ENCODE measurements around the gene COX8C. TPM values are rescaled to one million over a fixed set of nuclear protein-coding genes. Genes with fewer than 3 reads are reported as not detected.

Gene COX8C
- total RNA-seq, 1 experiment from 2014 or later, result not detected

DNA sequence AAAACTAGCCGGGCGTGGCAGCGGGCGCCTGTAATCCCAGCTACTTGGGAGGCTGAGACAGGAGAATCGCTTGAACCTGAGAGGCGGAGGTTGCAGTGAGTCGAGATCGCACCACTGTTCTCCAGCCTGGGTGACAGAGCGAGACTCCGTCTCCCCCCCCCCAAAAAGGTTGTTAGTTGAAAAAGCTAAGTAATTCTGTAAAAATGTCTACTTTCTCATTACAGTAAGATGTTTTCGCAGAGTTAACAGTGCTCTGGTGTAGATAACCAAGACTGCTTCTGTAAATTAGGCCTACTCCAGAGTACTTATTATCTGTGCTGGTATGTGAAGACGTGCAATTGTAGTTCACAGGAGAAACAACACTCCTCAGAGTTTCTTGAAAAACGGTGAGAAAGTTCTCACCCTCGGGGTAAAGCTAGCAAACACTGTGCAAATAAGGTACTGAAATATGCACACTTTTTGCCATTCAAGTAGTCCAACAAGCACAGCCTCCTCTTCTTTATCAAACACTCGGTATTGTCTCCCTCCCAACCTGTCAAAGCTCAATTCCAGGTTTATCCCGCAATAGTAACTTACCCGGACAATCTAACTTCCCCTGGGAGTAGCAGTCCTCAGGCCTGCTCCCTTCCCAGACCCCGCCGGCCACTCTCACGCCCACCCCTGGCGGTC, 15.1 kb upstream of the COX8C start:
- ATAC-seq (no peak), DNase-seq (ENCODE audit: low read depth, low spot score) (no peak)
- intact Hi-C loops (cut with micrococcal nuclease; ENCODE audit: unreplicated experiment), result no loop called here
- H3K36me3 ChIP-seq (ENCODE audit: control insufficient read depth, insufficient read depth, low read length), result no peaks in the 10 kb centered on the region; the same call in 1 of the 2 replicates
- TF ChIP-seq TCF7L2 (IDR thresholded peaks at IDR 0.05; ENCODE audit: low read depth, low read length) (no peak), SIN3A (IDR thresholded peaks at IDR 0.05; ENCODE audit: borderline replicate concordance, insufficient read depth, low read depth, low read length) (no peak), POLR2AphosphoS5 (IDR thresholded peaks at IDR 0.05; ENCODE audit: low read depth, low read length) (no peak)
- TF ChIP-seq, protein P1, sequence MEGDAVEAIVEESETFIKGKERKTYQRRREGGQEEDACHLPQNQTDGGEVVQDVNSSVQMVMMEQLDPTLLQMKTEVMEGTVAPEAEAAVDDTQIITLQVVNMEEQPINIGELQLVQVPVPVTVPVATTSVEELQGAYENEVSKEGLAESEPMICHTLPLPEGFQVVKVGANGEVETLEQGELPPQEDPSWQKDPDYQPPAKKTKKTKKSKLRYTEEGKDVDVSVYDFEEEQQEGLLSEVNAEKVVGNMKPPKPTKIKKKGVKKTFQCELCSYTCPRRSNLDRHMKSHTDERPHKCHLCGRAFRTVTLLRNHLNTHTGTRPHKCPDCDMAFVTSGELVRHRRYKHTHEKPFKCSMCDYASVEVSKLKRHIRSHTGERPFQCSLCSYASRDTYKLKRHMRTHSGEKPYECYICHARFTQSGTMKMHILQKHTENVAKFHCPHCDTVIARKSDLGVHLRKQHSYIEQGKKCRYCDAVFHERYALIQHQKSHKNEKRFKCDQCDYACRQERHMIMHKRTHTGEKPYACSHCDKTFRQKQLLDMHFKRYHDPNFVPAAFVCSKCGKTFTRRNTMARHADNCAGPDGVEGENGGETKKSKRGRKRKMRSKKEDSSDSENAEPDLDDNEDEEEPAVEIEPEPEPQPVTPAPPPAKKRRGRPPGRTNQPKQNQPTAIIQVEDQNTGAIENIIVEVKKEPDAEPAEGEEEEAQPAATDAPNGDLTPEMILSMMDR (IDR thresholded peaks at IDR 0.05), result no peak
- TF ChIP-seq, protein P2, sequence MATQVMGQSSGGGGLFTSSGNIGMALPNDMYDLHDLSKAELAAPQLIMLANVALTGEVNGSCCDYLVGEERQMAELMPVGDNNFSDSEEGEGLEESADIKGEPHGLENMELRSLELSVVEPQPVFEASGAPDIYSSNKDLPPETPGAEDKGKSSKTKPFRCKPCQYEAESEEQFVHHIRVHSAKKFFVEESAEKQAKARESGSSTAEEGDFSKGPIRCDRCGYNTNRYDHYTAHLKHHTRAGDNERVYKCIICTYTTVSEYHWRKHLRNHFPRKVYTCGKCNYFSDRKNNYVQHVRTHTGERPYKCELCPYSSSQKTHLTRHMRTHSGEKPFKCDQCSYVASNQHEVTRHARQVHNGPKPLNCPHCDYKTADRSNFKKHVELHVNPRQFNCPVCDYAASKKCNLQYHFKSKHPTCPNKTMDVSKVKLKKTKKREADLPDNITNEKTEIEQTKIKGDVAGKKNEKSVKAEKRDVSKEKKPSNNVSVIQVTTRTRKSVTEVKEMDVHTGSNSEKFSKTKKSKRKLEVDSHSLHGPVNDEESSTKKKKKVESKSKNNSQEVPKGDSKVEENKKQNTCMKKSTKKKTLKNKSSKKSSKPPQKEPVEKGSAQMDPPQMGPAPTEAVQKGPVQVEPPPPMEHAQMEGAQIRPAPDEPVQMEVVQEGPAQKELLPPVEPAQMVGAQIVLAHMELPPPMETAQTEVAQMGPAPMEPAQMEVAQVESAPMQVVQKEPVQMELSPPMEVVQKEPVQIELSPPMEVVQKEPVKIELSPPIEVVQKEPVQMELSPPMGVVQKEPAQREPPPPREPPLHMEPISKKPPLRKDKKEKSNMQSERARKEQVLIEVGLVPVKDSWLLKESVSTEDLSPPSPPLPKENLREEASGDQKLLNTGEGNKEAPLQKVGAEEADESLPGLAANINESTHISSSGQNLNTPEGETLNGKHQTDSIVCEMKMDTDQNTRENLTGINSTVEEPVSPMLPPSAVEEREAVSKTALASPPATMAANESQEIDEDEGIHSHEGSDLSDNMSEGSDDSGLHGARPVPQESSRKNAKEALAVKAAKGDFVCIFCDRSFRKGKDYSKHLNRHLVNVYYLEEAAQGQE (IDR thresholded peaks at IDR 0.05; ENCODE audit: insufficient read depth in 1 of 2, low read depth in 2 of 2, low read length in 1 of 2), result no peak
- no TSS peak for BruUV-seq (replicated peaks)
- peaks cover 20% of the 10 kb centered on the region for H3K4me1 ChIP-seq (ENCODE audit: control insufficient read depth, insufficient read depth, low read length)
- H3K27me3 ChIP-seq (ENCODE audit: control insufficient read depth, insufficient read depth, low read length), result no peaks in the 10 kb centered on the region
- ChIA-PET POLR2A (interaction anchor here (0.7 kb wide), 1 partner anchor 30 kb away, joined by 4 read pairs; no protein-coding TSS in a partner anchor), CTCF (no interaction called here)
- H3K4me3 ChIP-seq (ENCODE audit: low read depth in 2 of 2, low read length in 2 of 2), result peak overlapping the region; percentile 75 to 77
- peak overlapping the region; percentile 74 for H3K27ac ChIP-seq (ENCODE audit: low read length)
- in situ Hi-C loops (cut with HindIII; ENCODE audit: low pct_unique_long_range_greater_than_20kb, low sequenced_read_pairs), result no loop called here
- no peaks in the 10 kb centered on the region for H3K9me3 ChIP-seq (ENCODE audit: control insufficient read depth, insufficient read depth, low read depth, low read length)

DNA sequence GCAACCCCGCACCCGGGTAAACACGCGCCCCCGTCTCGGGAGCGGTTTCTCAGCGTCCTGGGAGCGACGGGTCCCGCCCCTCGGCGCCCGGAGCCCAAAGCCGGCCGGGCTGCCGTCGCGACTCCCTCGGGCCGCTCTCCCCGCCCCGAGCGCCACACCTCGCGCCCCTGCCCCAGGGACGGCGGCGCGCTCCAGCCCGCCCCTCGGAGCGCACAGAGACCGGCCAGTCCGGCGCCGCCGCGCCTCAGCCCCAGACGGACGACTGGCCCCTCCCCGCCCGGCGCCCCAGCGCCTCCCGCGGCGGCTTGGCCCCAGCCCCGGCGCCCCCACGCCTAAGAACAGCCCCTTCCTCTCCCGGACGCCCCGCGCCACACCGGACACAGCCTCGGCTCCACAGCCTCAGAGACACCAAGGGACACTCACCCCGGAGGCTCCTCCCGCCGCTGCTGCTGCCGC, 14.6 kb upstream of the COX8C start:
- intact Hi-C loops (cut with micrococcal nuclease; ENCODE audit: unreplicated experiment) (no loop called here), in situ Hi-C loops (cut with HindIII; ENCODE audit: low pct_unique_long_range_greater_than_20kb, low sequenced_read_pairs) (no loop called here)
- Histone ChIP-seq H3K9me3 (ENCODE audit: control insufficient read depth, insufficient read depth, low read depth, low read length) (no peaks in the 10 kb centered on the region), H3K27me3 (ENCODE audit: control insufficient read depth, insufficient read depth, low read length) (no peaks in the 10 kb centered on the region), H3K36me3 (ENCODE audit: control insufficient read depth, insufficient read depth, low read length) (no peaks in the 10 kb centered on the region; the same call in 1 of the 2 replicates), H3K4me3 (ENCODE audit: low read depth in 2 of 2, low read length in 2 of 2) (peak overlapping the region; percentile 75 to 77), H3K27ac (ENCODE audit: low read length) (peak overlapping the region; percentile 74; the same call in 1 of the 2 replicates), H3K4me1 (ENCODE audit: control insufficient read depth, insufficient read depth, low read length) (peaks cover 20% of the 10 kb centered on the region)
- peak; percentile 84 for ATAC-seq
- no peak for DNase-seq (ENCODE audit: low read depth, low spot score)
- ChIA-PET POLR2A (interaction anchor here (0.7 kb wide), 1 partner anchor 57 kb away, joined by 3 read pairs; no protein-coding TSS in a partner anchor), CTCF (no interaction called here)
- TF ChIP-seq POLR2AphosphoS5 (IDR thresholded peaks at IDR 0.05; ENCODE audit: low read depth, low read length) (no peak), SIN3A (IDR thresholded peaks at IDR 0.05; ENCODE audit: borderline replicate concordance, insufficient read depth, low read depth, low read length) (no peak), TCF7L2 (IDR thresholded peaks at IDR 0.05; ENCODE audit: low read depth, low read length) (no peak)
- TF ChIP-seq, protein P2 (IDR thresholded peaks at IDR 0.05; ENCODE audit: insufficient read depth in 1 of 2, low read depth in 2 of 2, low read length in 1 of 2), result no peak
- TF ChIP-seq, protein P1 (IDR thresholded peaks at IDR 0.05), result no peak
- BruUV-seq (replicated peaks), result no TSS peak
